ENCODE measurements around the gene STPG2. TPM values are rescaled to one million over a fixed set of nuclear protein-coding genes. Genes with fewer than 3 reads are reported as not detected.

STPG2 gene
- total RNA-seq, 2 donors from 2014 or later: 0.66 to 1.6 TPM

Other genes with a start within 250 kb of the STPG2 start
- 10 to 100 TPM; 13.2 to 41.2 TPM for gene RAP1GDS1, start 117.9 kb upstream of the STPG2 start, total RNA-seq